WTC11 (cell line): Measurements from ENCODE around the gene ABI2. TPM values are rescaled to one million over a fixed set of nuclear protein-coding genes. Genes with fewer than 3 reads are reported as not detected.

Experiments
- ATAC-seq: fragments of 200-7000 bp; cut with Tn5 transposase; 2 replicates; pipeline ENCODE4 v1.10.0; 2021; ENCODE audit warnings: mild to moderate bottlenecking, moderate library complexity
- CTCF ChIA-PET: fragments of 300-600 bp; sonication (Branson Sonifier 250); formaldehyde crosslinking; loops from one replicate; lab custom pipeline; 2021; ENCODE audit warnings: antibody characterized with exemption; lab: Charles Lee
- POLR2A ChIA-PET: fragments of 350-600 bp; sonication (Branson Sonifier 250); formaldehyde crosslinking; loops from one replicate; lab custom pipeline; 2021; ENCODE audit warnings: antibody characterized with exemption; lab: Charles Lee
- DNase-seq: peaks from one replicate; pipeline ENCODE4 v3.0.0; 2021; ENCODE audit warnings: low spot score
- H3K27ac Mint-ChIP-seq: 2 replicates; pipeline ENCODE4 v1.8.0; 2021; ENCODE audit warnings: mixed read lengths
- H3K27me3 Mint-ChIP-seq: 2 replicates; pipeline ENCODE4 v1.8.0; 2021; ENCODE audit warnings: low read depth, mild to moderate bottlenecking, moderate library complexity, mixed read lengths
- H3K36me3 Mint-ChIP-seq: 2 replicates; pipeline ENCODE4 v1.8.0; 2021; ENCODE audit warnings: mixed read lengths
- H3K4me1 Mint-ChIP-seq: 2 replicates; pipeline ENCODE4 v1.8.0; 2022; ENCODE audit warnings: mixed read lengths
- H3K4me3 Mint-ChIP-seq: 2 replicates; pipeline ENCODE4 v1.8.0; 2021; ENCODE audit warnings: mild to moderate bottlenecking, moderate library complexity, mixed read lengths
- H3K9me3 Mint-ChIP-seq: 2 replicates; pipeline ENCODE4 v1.8.0; 2021; ENCODE audit warnings: mixed read lengths
- CREB1 ChIP-seq: sonication (generic); formaldehyde crosslinking; IDR thresholded peaks from 2 replicates; pipeline ENCODE4 v1.8.0; 2023; ENCODE audit warnings: mild to moderate bottlenecking, missing genetic modification reagents
- EMX1 ChIP-seq: fragments of 250-450 bp; sonication (Bioruptor Pico); IDR thresholded peaks from 2 replicates; pipeline ENCODE4 v1.8.0; 2021; ENCODE audit warnings: mild to moderate bottlenecking
- FOXJ3 ChIP-seq: sonication (generic); formaldehyde crosslinking; IDR thresholded peaks from 2 replicates; pipeline ENCODE4 v1.9.0; 2021; ENCODE audit warnings: missing genetic modification reagents, mild to moderate bottlenecking, borderline replicate concordance
- JUN ChIP-seq: sonication (generic); formaldehyde crosslinking; IDR thresholded peaks from 2 replicates; pipeline ENCODE4 v1.8.0; 2023; ENCODE audit warnings: mild to moderate bottlenecking, missing genetic modification reagents
- KAT7 ChIP-seq: sonication (generic); formaldehyde crosslinking; IDR thresholded peaks from 2 replicates; pipeline ENCODE4 v1.8.1; 2023; ENCODE audit warnings: missing genetic modification reagents, mild to moderate bottlenecking, borderline replicate concordance
- MYBL2 ChIP-seq: sonication (generic); formaldehyde crosslinking; IDR thresholded peaks from 2 replicates; pipeline ENCODE4 v1.8.1; 2023; ENCODE audit warnings: mild to moderate bottlenecking, moderate library complexity, missing genetic modification reagents
- NFATC4 ChIP-seq: fragments of 250-450 bp; sonication (Bioruptor Pico); IDR thresholded peaks from 2 replicates; pipeline ENCODE4 v1.9.0; 2021; ENCODE audit warnings: mild to moderate bottlenecking
- NR2C2 ChIP-seq: sonication (generic); formaldehyde crosslinking; IDR thresholded peaks from 2 replicates; pipeline ENCODE4 v1.8.0; 2022; ENCODE audit warnings: mild to moderate bottlenecking, missing genetic modification reagents
- OVOL2 ChIP-seq: fragments of 250-450 bp; sonication (Bioruptor Pico); IDR thresholded peaks from 2 replicates; pipeline ENCODE4 v1.9.0; 2021; ENCODE audit warnings: mild to moderate bottlenecking, borderline replicate concordance
- SP1 ChIP-seq: sonication (generic); formaldehyde crosslinking; conservative IDR thresholded peaks from 2 replicates; pipeline ENCODE4 v1.8.1; 2022; ENCODE audit warnings: missing genetic modification reagents
- TEAD1 ChIP-seq: sonication (generic); formaldehyde crosslinking; IDR thresholded peaks from 2 replicates; pipeline ENCODE4 v1.8.0; 2022; ENCODE audit warnings: mild to moderate bottlenecking, missing genetic modification reagents
- TEAD4 ChIP-seq: sonication (generic); formaldehyde crosslinking; IDR thresholded peaks from 2 replicates; pipeline ENCODE4 v1.8.0; 2022; ENCODE audit warnings: mild to moderate bottlenecking, missing genetic modification reagents
- ZBTB21 ChIP-seq: sonication (generic); formaldehyde crosslinking; IDR thresholded peaks from 2 replicates; pipeline ENCODE4 v1.8.1; 2023; ENCODE audit warnings: mild to moderate bottlenecking, missing genetic modification reagents, borderline replicate concordance
- ZNF121 ChIP-seq: sonication (generic); formaldehyde crosslinking; IDR thresholded peaks from 2 replicates; pipeline ENCODE4 v1.8.0; 2023; ENCODE audit warnings: missing genetic modification reagents
- ZNF138 ChIP-seq: sonication (generic); formaldehyde crosslinking; conservative IDR thresholded peaks from 2 replicates; pipeline ENCODE4 v1.8.1; 2022; ENCODE audit warnings: mild to moderate bottlenecking, moderate library complexity, missing genetic modification reagents
- ZNF317 ChIP-seq: sonication (generic); formaldehyde crosslinking; IDR thresholded peaks from 2 replicates; pipeline ENCODE4 v1.8.1; 2023; ENCODE audit warnings: low read depth, mild to moderate bottlenecking, moderate library complexity, missing genetic modification reagents, borderline replicate concordance
- ZNF416 ChIP-seq: fragments of 250-450 bp; sonication (Bioruptor Pico); IDR thresholded peaks from 2 replicates; pipeline ENCODE4 v1.9.0; 2021; ENCODE audit warnings: mild to moderate bottlenecking, inconsistent platforms
- ZNF423 ChIP-seq: fragments of 250-450 bp; sonication (Bioruptor Pico); IDR thresholded peaks from 2 replicates; pipeline ENCODE4 v2.1.2; 2022; ENCODE audit warnings: mild to moderate bottlenecking, moderate library complexity
- total RNA-seq: library from RNA; stranded (reverse); gene quantifications from 3 replicates; pipeline ENCODE4 v1.2.3, GENCODE V29; 2021
- TF ChIP-seq, protein P1 (sequence below): sonication (generic); formaldehyde crosslinking; conservative IDR thresholded peaks from 2 replicates; pipeline ENCODE4 v1.8.1; 2022; ENCODE audit warnings: mild to moderate bottlenecking, missing genetic modification reagents
- TF ChIP-seq, protein P2 (sequence below): sonication (generic); formaldehyde crosslinking; IDR thresholded peaks from 2 replicates; pipeline ENCODE4 v1.8.1; 2022; ENCODE audit warnings: mild to moderate bottlenecking, moderate library complexity, missing genetic modification reagents
- TF ChIP-seq, protein P3 (sequence below): fragments of 250-450 bp; sonication (Bioruptor Pico); IDR thresholded peaks from 2 replicates; pipeline ENCODE4 v1.9.0; 2021; ENCODE audit warnings: mild to moderate bottlenecking
- TF ChIP-seq, protein P4 (sequence below): sonication (generic); formaldehyde crosslinking; IDR thresholded peaks from 2 replicates; pipeline ENCODE4 v1.8.1; 2022; ENCODE audit warnings: low read depth, mild to moderate bottlenecking, moderate library complexity, missing genetic modification reagents, borderline replicate concordance
- TF ChIP-seq, protein P5 (sequence below): fragments of 250-450 bp; sonication (Bioruptor Pico); IDR thresholded peaks from 2 replicates; pipeline ENCODE4 v1.9.0; 2021; ENCODE audit warnings: moderate library complexity, mild to moderate bottlenecking, inconsistent platforms, borderline replicate concordance
- TF ChIP-seq, protein P6 (sequence below): sonication (generic); formaldehyde crosslinking; IDR thresholded peaks from 2 replicates; pipeline ENCODE4 v1.8.1; 2023; ENCODE audit warnings: mild to moderate bottlenecking, missing genetic modification reagents, borderline replicate concordance
- TF ChIP-seq, protein P7 (sequence below): sonication (generic); formaldehyde crosslinking; IDR thresholded peaks from 2 replicates; pipeline ENCODE4 v1.8.0; 2022; ENCODE audit warnings: mild to moderate bottlenecking, missing genetic modification reagents

ABI2 gene
- total RNA-seq, 1 experiment from 2014 or later = 121 TPM

DNA sequence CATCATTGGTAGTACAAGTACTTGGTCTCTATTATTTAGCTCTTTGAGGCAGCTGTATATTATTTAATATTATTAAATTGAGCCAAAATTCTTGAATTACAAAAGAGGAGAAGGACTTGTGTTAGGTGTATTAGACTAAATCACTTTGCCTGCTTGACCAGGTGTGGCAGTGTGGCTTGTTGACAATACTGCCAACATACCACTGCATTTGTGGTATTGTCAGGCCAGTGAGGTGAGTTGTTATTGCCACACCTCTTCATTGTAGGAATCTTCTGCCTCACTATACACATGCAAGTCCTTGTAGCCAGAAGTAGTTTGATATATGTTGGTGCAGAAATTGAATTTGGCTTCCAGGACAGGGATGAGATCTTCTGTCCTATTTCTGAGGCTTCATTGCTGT is 48.9 kb upstream of the ABI2 start (continued):
- TF ChIP-seq, protein P1, sequence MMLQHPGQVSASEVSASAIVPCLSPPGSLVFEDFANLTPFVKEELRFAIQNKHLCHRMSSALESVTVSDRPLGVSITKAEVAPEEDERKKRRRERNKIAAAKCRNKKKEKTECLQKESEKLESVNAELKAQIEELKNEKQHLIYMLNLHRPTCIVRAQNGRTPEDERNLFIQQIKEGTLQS (CRISPR knock-in tag) = no peak
- TF ChIP-seq, protein P2, sequence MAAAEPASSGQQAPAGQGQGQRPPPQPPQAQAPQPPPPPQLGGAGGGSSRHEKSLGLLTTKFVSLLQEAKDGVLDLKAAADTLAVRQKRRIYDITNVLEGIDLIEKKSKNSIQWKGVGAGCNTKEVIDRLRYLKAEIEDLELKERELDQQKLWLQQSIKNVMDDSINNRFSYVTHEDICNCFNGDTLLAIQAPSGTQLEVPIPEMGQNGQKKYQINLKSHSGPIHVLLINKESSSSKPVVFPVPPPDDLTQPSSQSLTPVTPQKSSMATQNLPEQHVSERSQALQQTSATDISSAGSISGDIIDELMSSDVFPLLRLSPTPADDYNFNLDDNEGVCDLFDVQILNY (CRISPR knock-in tag) = no peak
- TF ChIP-seq ZNF416 (CRISPR knock-in tag) (no peak), ZNF317 (no peak), MYBL2 (CRISPR knock-in tag) (no peak), TEAD4 (no peak), ZNF423 (CRISPR knock-in tag) (no peak), TEAD1 (no peak)

DNA sequence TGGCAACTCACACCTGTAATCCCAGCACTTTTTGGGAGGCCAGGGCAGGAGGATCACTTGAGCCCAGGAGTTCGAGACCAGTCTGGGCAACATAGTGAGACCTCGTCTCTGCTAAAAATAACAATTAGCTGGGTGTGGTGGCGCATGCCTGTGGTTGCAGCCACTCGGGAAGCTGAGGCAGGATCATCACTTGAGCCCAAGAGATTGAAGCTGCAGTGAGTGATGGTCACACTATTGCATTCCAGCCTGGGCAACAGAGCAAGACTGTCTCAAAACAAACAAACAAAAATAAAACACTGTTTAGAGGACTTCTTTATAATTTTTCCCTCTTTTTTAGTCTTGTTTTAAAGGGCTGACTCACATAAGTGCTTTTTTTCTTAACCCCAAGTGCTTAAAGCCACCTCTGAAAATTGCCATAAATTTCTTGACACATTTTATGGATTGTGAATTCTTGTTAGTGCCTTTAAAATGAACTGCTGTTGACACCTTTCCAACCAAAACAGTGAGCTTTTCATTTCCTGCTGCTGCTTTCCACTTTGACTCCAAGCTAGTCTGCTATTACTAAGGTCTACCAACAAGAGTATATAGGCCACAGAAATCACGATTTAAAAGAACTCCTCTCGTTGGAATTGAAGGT is 47.6 kb upstream of the ABI2 start:
- no peak for DNase-seq
- TF ChIP-seq OVOL2 (CRISPR knock-in tag) (no peak), JUN (CRISPR knock-in tag) (no peak), CREB1 (CRISPR knock-in tag) (no peak), ZNF423 (CRISPR knock-in tag) (no peak)
- TF ChIP-seq, protein P3, sequence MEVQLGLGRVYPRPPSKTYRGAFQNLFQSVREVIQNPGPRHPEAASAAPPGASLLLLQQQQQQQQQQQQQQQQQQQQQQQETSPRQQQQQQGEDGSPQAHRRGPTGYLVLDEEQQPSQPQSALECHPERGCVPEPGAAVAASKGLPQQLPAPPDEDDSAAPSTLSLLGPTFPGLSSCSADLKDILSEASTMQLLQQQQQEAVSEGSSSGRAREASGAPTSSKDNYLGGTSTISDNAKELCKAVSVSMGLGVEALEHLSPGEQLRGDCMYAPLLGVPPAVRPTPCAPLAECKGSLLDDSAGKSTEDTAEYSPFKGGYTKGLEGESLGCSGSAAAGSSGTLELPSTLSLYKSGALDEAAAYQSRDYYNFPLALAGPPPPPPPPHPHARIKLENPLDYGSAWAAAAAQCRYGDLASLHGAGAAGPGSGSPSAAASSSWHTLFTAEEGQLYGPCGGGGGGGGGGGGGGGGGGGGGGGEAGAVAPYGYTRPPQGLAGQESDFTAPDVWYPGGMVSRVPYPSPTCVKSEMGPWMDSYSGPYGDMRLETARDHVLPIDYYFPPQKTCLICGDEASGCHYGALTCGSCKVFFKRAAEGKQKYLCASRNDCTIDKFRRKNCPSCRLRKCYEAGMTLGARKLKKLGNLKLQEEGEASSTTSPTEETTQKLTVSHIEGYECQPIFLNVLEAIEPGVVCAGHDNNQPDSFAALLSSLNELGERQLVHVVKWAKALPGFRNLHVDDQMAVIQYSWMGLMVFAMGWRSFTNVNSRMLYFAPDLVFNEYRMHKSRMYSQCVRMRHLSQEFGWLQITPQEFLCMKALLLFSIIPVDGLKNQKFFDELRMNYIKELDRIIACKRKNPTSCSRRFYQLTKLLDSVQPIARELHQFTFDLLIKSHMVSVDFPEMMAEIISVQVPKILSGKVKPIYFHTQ (CRISPR knock-in tag) = no peak
- H3K36me3 Mint-ChIP-seq = peaks cover 28% of the 10 kb centered on the region
- H3K4me1 Mint-ChIP-seq = no peaks in the 10 kb centered on the region
- no peak overlapping the region for H3K4me3 Mint-ChIP-seq
- H3K27ac Mint-ChIP-seq = no peak overlapping the region
- ATAC-seq = no peak
- no peaks in the 10 kb centered on the region for H3K9me3 Mint-ChIP-seq
- no peaks in the 10 kb centered on the region for H3K27me3 Mint-ChIP-seq
- ChIA-PET POLR2A (no interaction called here), CTCF (interaction anchor here (0.6 kb wide), 1 partner anchor 74 kb away, joined by 3 read pairs; no protein-coding TSS in a partner anchor)

DNA sequence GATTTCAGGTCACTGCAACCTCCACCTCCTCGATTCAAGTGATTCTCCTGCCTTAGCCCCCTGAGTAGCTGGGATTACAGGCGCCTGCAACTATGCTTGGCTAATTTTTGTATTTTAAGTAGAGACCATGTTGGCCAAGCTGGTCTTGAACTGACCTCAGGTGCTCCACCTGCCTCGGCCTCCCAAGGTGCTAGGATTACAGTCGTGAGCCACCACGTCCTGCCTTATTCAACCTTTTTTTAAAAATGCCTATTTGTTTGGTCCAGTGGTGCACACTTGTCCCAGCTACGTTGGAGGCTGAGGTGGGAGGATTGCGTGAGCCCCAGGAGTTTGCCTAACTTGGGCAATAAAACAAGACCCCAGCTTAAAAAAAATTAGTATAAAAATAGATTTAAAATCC is 46.1 kb upstream of the ABI2 start:
- ATAC-seq (no peak), DNase-seq (no peak)
- no peaks in the 10 kb centered on the region for H3K9me3 Mint-ChIP-seq
- no peak overlapping the region for H3K4me3 Mint-ChIP-seq
- H3K4me1 Mint-ChIP-seq = no peaks in the 10 kb centered on the region
- peaks cover 35% of the 10 kb centered on the region for H3K36me3 Mint-ChIP-seq
- H3K27ac Mint-ChIP-seq = no peak overlapping the region
- no peaks in the 10 kb centered on the region for H3K27me3 Mint-ChIP-seq
- ChIA-PET CTCF (no interaction called here), POLR2A (interaction anchor here (1.4 kb wide), 1 partner anchor 46 kb away, joined by 4 read pairs; the partner anchor contains the start of gene ABI2)
- TF ChIP-seq, protein P4, sequence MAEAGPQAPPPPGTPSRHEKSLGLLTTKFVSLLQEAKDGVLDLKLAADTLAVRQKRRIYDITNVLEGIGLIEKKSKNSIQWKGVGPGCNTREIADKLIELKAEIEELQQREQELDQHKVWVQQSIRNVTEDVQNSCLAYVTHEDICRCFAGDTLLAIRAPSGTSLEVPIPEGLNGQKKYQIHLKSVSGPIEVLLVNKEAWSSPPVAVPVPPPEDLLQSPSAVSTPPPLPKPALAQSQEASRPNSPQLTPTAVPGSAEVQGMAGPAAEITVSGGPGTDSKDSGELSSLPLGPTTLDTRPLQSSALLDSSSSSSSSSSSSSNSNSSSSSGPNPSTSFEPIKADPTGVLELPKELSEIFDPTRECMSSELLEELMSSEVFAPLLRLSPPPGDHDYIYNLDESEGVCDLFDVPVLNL (CRISPR knock-in tag) = no peak
- TF ChIP-seq, protein P5, sequence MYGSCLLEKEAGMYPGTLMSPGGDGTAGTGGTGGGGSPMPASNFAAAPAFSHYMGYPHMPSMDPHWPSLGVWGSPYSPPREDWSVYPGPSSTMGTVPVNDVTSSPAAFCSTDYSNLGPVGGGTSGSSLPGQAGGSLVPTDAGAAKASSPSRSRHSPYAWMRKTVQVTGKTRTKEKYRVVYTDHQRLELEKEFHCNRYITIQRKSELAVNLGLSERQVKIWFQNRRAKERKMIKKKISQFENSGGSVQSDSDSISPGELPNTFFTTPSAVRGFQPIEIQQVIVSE (CRISPR knock-in tag) = no peak
- no peak for TF ChIP-seq KAT7 (CRISPR knock-in tag)
- TF ChIP-seq ZBTB21 (CRISPR knock-in tag) = no peak
- no peak for TF ChIP-seq ZNF121 (CRISPR knock-in tag)
- no peak for TF ChIP-seq SP1
- TF ChIP-seq NR2C2 (CRISPR knock-in tag) = no peak
- TF ChIP-seq FOXJ3 (CRISPR knock-in tag) = no peak
- no peak for TF ChIP-seq EMX1 (CRISPR knock-in tag)
- TF ChIP-seq ZNF138 (CRISPR knock-in tag) = no peak
- TF ChIP-seq NFATC4 (CRISPR knock-in tag) = no peak
- TF ChIP-seq, protein P6, sequence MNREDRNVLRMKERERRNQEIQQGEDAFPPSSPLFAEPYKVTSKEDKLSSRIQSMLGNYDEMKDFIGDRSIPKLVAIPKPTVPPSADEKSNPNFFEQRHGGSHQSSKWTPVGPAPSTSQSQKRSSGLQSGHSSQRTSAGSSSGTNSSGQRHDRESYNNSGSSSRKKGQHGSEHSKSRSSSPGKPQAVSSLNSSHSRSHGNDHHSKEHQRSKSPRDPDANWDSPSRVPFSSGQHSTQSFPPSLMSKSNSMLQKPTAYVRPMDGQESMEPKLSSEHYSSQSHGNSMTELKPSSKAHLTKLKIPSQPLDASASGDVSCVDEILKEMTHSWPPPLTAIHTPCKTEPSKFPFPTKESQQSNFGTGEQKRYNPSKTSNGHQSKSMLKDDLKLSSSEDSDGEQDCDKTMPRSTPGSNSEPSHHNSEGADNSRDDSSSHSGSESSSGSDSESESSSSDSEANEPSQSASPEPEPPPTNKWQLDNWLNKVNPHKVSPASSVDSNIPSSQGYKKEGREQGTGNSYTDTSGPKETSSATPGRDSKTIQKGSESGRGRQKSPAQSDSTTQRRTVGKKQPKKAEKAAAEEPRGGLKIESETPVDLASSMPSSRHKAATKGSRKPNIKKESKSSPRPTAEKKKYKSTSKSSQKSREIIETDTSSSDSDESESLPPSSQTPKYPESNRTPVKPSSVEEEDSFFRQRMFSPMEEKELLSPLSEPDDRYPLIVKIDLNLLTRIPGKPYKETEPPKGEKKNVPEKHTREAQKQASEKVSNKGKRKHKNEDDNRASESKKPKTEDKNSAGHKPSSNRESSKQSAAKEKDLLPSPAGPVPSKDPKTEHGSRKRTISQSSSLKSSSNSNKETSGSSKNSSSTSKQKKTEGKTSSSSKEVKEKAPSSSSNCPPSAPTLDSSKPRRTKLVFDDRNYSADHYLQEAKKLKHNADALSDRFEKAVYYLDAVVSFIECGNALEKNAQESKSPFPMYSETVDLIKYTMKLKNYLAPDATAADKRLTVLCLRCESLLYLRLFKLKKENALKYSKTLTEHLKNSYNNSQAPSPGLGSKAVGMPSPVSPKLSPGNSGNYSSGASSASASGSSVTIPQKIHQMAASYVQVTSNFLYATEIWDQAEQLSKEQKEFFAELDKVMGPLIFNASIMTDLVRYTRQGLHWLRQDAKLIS (CRISPR knock-in tag) = no peak
- TF ChIP-seq, protein P7, sequence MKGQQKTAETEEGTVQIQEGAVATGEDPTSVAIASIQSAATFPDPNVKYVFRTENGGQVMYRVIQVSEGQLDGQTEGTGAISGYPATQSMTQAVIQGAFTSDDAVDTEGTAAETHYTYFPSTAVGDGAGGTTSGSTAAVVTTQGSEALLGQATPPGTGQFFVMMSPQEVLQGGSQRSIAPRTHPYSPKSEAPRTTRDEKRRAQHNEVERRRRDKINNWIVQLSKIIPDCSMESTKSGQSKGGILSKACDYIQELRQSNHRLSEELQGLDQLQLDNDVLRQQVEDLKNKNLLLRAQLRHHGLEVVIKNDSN (CRISPR knock-in tag) = no peak
